GM12891 (cell line): Measurements from ENCODE around the gene SLC35A4.
"Not testable (repeated sequence)": the region's sequence is repeated elsewhere in the genome, so short reads cannot be mapped to it uniquely, and the experiment has no call there.

Experiments used
- DNase-seq: peaks from one replicate; pipeline ENCODE4 v3.0.0; 2011; ENCODE audit warnings: low spot score; ENCODE audit not compliant: insufficient read length
- FAIRE-seq: peaks from 2 replicates; lab custom pipeline; 2011; peaks lifted over from hg19 to GRCh38; lab: Jason Lieb, UNC
- PAX5 ChIP-seq: IDR thresholded peaks from 2 replicates; pipeline ENCODE4 v1.6.1; 2011; ENCODE audit warnings: low read length, moderate library complexity, mild to moderate bottlenecking; ENCODE audit not compliant: insufficient read depth, severe bottlenecking
- POLR2A ChIP-seq: IDR thresholded peaks from 2 replicates; pipeline ENCODE4 v1.6.1; 2011; ENCODE audit warnings: low read depth, low read length, control low read depth
- POLR2AphosphoS5 ChIP-seq: IDR thresholded peaks from 2 replicates; pipeline ENCODE4 v1.6.1; 2011; ENCODE audit warnings: low read depth, low read length, control low read depth
- POU2F2 ChIP-seq: IDR thresholded peaks from 2 replicates; pipeline ENCODE4 v1.6.1; 2011; ENCODE audit warnings: low read depth, mild to moderate bottlenecking, control low read depth, low read length, moderate library complexity
- SPI1 ChIP-seq: IDR thresholded peaks from 2 replicates; pipeline ENCODE4 v1.6.1; 2011; ENCODE audit warnings: low read depth, low read length, control low read depth
- TAF1 ChIP-seq: IDR thresholded peaks from 2 replicates; pipeline ENCODE4 v1.6.1; 2011; ENCODE audit warnings: low read depth, low read length, control low read depth

SLC35A4 gene

GRCh38 chr5:140567871-140568270 lies 3.2 kb downstream of the SLC35A4 start:
- TF ChIP-seq PAX5 (no peak), POLR2A (no peak), POU2F2 (no peak), TAF1 (no peak), SPI1 (no peak), POLR2AphosphoS5 (no peak)
- no peak for FAIRE-seq
- no peak for DNase-seq

GRCh38 chr5:140568443-140569063 lies 3.9 kb downstream of the SLC35A4 start:
- DNase-seq (no peak), FAIRE-seq (peak; percentile 20)
- no peak for TF ChIP-seq PAX5
- TF ChIP-seq POLR2AphosphoS5 = no peak
- TF ChIP-seq POLR2A = no peak; the same call in 1 of the 2 replicates
- TF ChIP-seq POU2F2 = no peak
- no peak for TF ChIP-seq SPI1
- TF ChIP-seq TAF1 = no peak

GRCh38 chr5:140569197-140569596 lies 4.6 kb downstream of the SLC35A4 start:
- TF ChIP-seq SPI1 (peak; percentile 49), POLR2A (no peak), POU2F2 (no peak), TAF1 (0 out of 2 replicates have a peak, but pooled peaks have one; percentile 21), PAX5 (no peak), POLR2AphosphoS5 (no peak)
- FAIRE-seq = no peak
- no peak for DNase-seq

GRCh38 chr5:140570058-140570457 lies 5.4 kb downstream of the SLC35A4 start:
- DNase-seq (no peak), FAIRE-seq (peak; percentile 13)
- TF ChIP-seq SPI1 (no peak), PAX5 (no peak), POLR2A (no peak), POLR2AphosphoS5 (no peak), POU2F2 (no peak), TAF1 (no peak)

GRCh38 chr5:140570488-140570887 lies 5.9 kb downstream of the SLC35A4 start:
- TF ChIP-seq POU2F2 = no peak
- TF ChIP-seq TAF1 = no peak
- TF ChIP-seq SPI1 = no peak
- DNase-seq = no peak
- peak; percentile 67 for FAIRE-seq

GRCh38 chr5:140571105-140571504 lies 6.5 kb downstream of the SLC35A4 start:
- TF ChIP-seq POLR2A (no peak), SPI1 (no peak), POU2F2 (no peak), POLR2AphosphoS5 (no peak), PAX5 (no peak), TAF1 (no peak)
- DNase-seq = no peak
- FAIRE-seq = no peak

- FAIRE-seq = no peak
- TF ChIP-seq PAX5 = no peak
- no peak for TF ChIP-seq POLR2A
- TF ChIP-seq SPI1 = no peak
- no peak for TF ChIP-seq POLR2AphosphoS5
- no peak for TF ChIP-seq TAF1
- no peak for TF ChIP-seq POU2F2
These were observed 9.1 kb downstream of the SLC35A4 start for GRCh38 chr5:140573683-140574082.

GRCh38 chr5:140574165-140574564 lies 9.5 kb downstream of the SLC35A4 start:
- DNase-seq = no peak
- TF ChIP-seq POU2F2 (no peak), TAF1 (no peak), POLR2A (no peak), POLR2AphosphoS5 (no peak), SPI1 (no peak), PAX5 (no peak)
- peak; percentile 9 for FAIRE-seq

More at GRCh38 chr5:140573683-140574082, 9.1 kb downstream of the SLC35A4 start:
- no peak for DNase-seq

GRCh38 chr5:140575309-140575708 lies 10.7 kb downstream of the SLC35A4 start:
- no peak for TF ChIP-seq POLR2A
- TF ChIP-seq POLR2AphosphoS5 = no peak
- no peak for TF ChIP-seq TAF1
- no peak for TF ChIP-seq POU2F2
- no peak for FAIRE-seq
- DNase-seq = no peak

GRCh38 chr5:140576776-140577201 lies 12.2 kb downstream of the SLC35A4 start:
- no peak for FAIRE-seq
- no peak for TF ChIP-seq SPI1
- TF ChIP-seq POU2F2 = no peak
- no peak for TF ChIP-seq PAX5
- no peak for TF ChIP-seq TAF1
- no peak for TF ChIP-seq POLR2A
- no peak for TF ChIP-seq POLR2AphosphoS5
- DNase-seq = no peak

GRCh38 chr5:140579188-140579747 lies 14.6 kb downstream of the SLC35A4 start:
- DNase-seq, FAIRE-seq: not testable (repeated sequence)
